Gastroesophageal sphincter (tissue), 3 donors: ENCODE measurements around the gene CGRRF1.

Experiments
- CTCF ChIP-seq, 4 experiments: fragments of 200-600 bp in 2 of 4; fragments of 450-650 bp in 2 of 4; sonication (generic) in 1 of 4; IDR thresholded peaks; one replicate each; pipeline ENCODE4 v1.5.1; 2017 to 2019; ENCODE audit warnings: antibody characterized with exemption in 4 of 4, mild to moderate bottlenecking in 2 of 4, moderate library complexity in 2 of 4
- EP300 ChIP-seq: sonication (generic); formaldehyde crosslinking; IDR thresholded peaks from one replicate; pipeline ENCODE4 v1.6.1; 2017; ENCODE audit warnings: antibody characterized with exemption, mild to moderate bottlenecking
- POLR2A ChIP-seq, 2 donors: fragments of 450-650 bp; IDR thresholded peaks; one replicate each; pipeline ENCODE4 v1.6.1; 2017; ENCODE audit warnings: antibody characterized with exemption in 2 of 2, mild to moderate bottlenecking in 2 of 2, moderate library complexity in 1 of 2

DNA sequence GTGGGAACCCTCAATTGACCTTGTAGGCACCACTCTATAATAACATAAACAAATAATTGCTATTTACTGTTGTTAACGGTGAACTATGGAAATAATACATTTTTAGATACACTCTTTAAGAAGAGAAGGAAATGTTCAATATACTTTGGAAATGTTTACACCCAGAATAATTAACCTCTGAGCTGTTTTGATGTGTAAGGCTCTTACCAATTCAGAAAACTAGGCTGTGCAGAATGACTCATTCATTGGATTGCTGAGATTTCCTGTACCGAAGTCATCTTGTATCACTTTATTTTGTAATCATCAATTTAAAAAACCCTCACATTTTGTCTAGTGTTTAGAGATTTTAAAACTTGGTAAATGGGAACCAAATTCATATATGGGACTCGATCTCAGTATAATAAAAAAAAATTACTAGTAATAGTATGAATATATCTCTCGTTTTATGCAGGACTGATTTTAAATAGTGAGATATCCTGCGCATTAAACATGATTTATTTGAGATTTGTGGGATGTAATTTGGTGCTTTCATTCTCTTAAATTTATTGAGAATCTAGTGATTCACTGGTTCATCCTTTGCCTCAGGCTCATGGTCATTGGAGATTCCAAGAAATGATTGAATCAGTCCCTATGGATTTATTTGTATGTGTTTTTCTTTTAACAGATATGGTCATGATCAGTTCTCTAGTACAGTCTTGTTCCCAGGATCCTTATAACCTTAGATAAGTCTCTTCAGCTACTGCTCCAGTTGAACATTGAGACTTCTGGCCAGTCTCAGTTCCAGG is 61.1 kb downstream of the CGRRF1 start:
- no peak for TF ChIP-seq CTCF (IDR thresholded peaks at IDR 0.05)
- TF ChIP-seq EP300, result no peak
- TF ChIP-seq POLR2A (IDR thresholded peaks at IDR 0.05), result no peak
